T-helper 2 cell treated with Interferon-gamma antibody and Interleukin-4, amounts not matched to agents 5 μg/mL and 100 μg/mL, for 36 hours (primary cell): ENCODE data around the gene SCIN.
"Not testable (repeated sequence)": the region's sequence is repeated elsewhere in the genome, so short reads cannot be mapped to it uniquely, and the experiment has no call there.

Experiments
- DNase-seq: peaks from one replicate; pipeline ENCODE4 v3.0.0; 2021; ENCODE audit warnings: low spot score
- H3K27ac Mint-ChIP-seq: one replicate; pipeline ENCODE4 v1.8.0; 2021; ENCODE audit warnings: mild to moderate bottlenecking, mixed read lengths
- H3K27me3 Mint-ChIP-seq: one replicate; pipeline ENCODE4 v1.8.0; 2021; ENCODE audit warnings: low read depth, mixed read lengths
- H3K36me3 Mint-ChIP-seq: one replicate; pipeline ENCODE4 v1.8.0; 2021; ENCODE audit warnings: low read depth, mixed read lengths
- H3K4me1 Mint-ChIP-seq: one replicate; pipeline ENCODE4 v1.8.0; 2021; ENCODE audit warnings: low read depth, mixed read lengths
- H3K4me3 Mint-ChIP-seq: one replicate; pipeline ENCODE4 v1.8.0; 2022; ENCODE audit warnings: mild to moderate bottlenecking, moderate library complexity, mixed read lengths
- H3K9me3 Mint-ChIP-seq: one replicate; pipeline ENCODE4 v1.8.0; 2021; ENCODE audit warnings: mixed read lengths

Gene SCIN

GRCh38 chr7:12660423-12660822 is 89.9 kb downstream of the SCIN start:
- not testable (repeated sequence) for H3K4me1 Mint-ChIP-seq, H3K9me3 Mint-ChIP-seq, H3K27me3 Mint-ChIP-seq, DNase-seq, H3K27ac Mint-ChIP-seq, H3K36me3 Mint-ChIP-seq, H3K4me3 Mint-ChIP-seq

- DNase-seq, H3K27ac Mint-ChIP-seq, H3K36me3 Mint-ChIP-seq, H3K9me3 Mint-ChIP-seq, H3K4me3 Mint-ChIP-seq, H3K4me1 Mint-ChIP-seq, H3K27me3 Mint-ChIP-seq: not testable (repeated sequence)
Measured at GRCh38 chr7:12660986-12661385, 90.5 kb downstream of the SCIN start.

- no peak overlapping the region for H3K4me3 Mint-ChIP-seq
- H3K27me3 Mint-ChIP-seq, result no peaks in the 10 kb centered on the region
- no peak overlapping the region for H3K27ac Mint-ChIP-seq
- no peak for DNase-seq
- H3K4me1 Mint-ChIP-seq, result no peaks in the 10 kb centered on the region
- no peaks in the 10 kb centered on the region for H3K9me3 Mint-ChIP-seq
- no peaks in the 10 kb centered on the region for H3K36me3 Mint-ChIP-seq
Measured at GRCh38 chr7:12661581-12661980, 91.1 kb downstream of the SCIN start.

GRCh38 chr7:12670000-12670729 is 99.6 kb downstream of the SCIN start:
- Mint-ChIP-seq H3K27me3 (no peaks in the 10 kb centered on the region), H3K4me1 (peaks cover 3% of the 10 kb centered on the region), H3K27ac (no peak overlapping the region), H3K9me3 (no peaks in the 10 kb centered on the region), H3K36me3 (no peaks in the 10 kb centered on the region), H3K4me3 (no peak overlapping the region)
- no peak for DNase-seq

GRCh38 chr7:12670743-12671520 is 100.4 kb downstream of the SCIN start:
- H3K36me3 Mint-ChIP-seq, result no peaks in the 10 kb centered on the region
- no peaks in the 10 kb centered on the region for H3K9me3 Mint-ChIP-seq
- H3K27ac Mint-ChIP-seq, result no peak overlapping the region
- no peaks in the 10 kb centered on the region for H3K27me3 Mint-ChIP-seq
- H3K4me1 Mint-ChIP-seq, result peaks cover 6% of the 10 kb centered on the region
- no peak overlapping the region for H3K4me3 Mint-ChIP-seq
- DNase-seq, result no peak

- not testable (repeated sequence) for DNase-seq, H3K4me1 Mint-ChIP-seq, H3K36me3 Mint-ChIP-seq, H3K27ac Mint-ChIP-seq, H3K27me3 Mint-ChIP-seq, H3K9me3 Mint-ChIP-seq, H3K4me3 Mint-ChIP-seq
Measured at GRCh38 chr7:12673436-12673835, 102.9 kb downstream of the SCIN start.

- Mint-ChIP-seq H3K36me3 (no peaks in the 10 kb centered on the region), H3K4me3 (no peak overlapping the region), H3K4me1 (peaks cover 6% of the 10 kb centered on the region), H3K27me3 (peaks cover 2% of the 10 kb centered on the region), H3K27ac (no peak overlapping the region), H3K9me3 (no peaks in the 10 kb centered on the region)
- no peak for DNase-seq
Measured at GRCh38 chr7:12674053-12674452, 103.5 kb downstream of the SCIN start.

GRCh38 chr7:12674861-12675260 is 104.3 kb downstream of the SCIN start:
- Mint-ChIP-seq H3K4me3 (no peak overlapping the region), H3K9me3 (no peaks in the 10 kb centered on the region), H3K36me3 (no peaks in the 10 kb centered on the region), H3K27me3 (peaks cover 2% of the 10 kb centered on the region), H3K4me1 (peaks cover 6% of the 10 kb centered on the region), H3K27ac (no peak overlapping the region)
- DNase-seq, result peak; percentile 23

- H3K4me3 Mint-ChIP-seq, result no peak overlapping the region
- no peak for DNase-seq
- peaks cover 5% of the 10 kb centered on the region for H3K27me3 Mint-ChIP-seq
- peaks cover 18% of the 10 kb centered on the region for H3K4me1 Mint-ChIP-seq
- no peak overlapping the region for H3K27ac Mint-ChIP-seq
- no peaks in the 10 kb centered on the region for H3K9me3 Mint-ChIP-seq
- H3K36me3 Mint-ChIP-seq, result peaks cover 6% of the 10 kb centered on the region
Measured at GRCh38 chr7:12683678-12684585, 113.4 kb downstream of the SCIN start.

GRCh38 chr7:12684733-12685132 is 114.2 kb downstream of the SCIN start:
- H3K27me3 Mint-ChIP-seq, result peaks cover 5% of the 10 kb centered on the region
- H3K4me1 Mint-ChIP-seq, result peaks cover 25% of the 10 kb centered on the region
- H3K36me3 Mint-ChIP-seq, result peaks cover 8% of the 10 kb centered on the region
- H3K9me3 Mint-ChIP-seq, result no peaks in the 10 kb centered on the region
- no peak for DNase-seq
- H3K4me3 Mint-ChIP-seq, result no peak overlapping the region
- no peak overlapping the region for H3K27ac Mint-ChIP-seq

GRCh38 chr7:12685550-12685949 is 115.0 kb downstream of the SCIN start:
- Mint-ChIP-seq H3K9me3 (no peaks in the 10 kb centered on the region), H3K27ac (peak overlapping the region; percentile 86), H3K4me3 (peak overlapping the region; percentile 67), H3K27me3 (peaks cover 5% of the 10 kb centered on the region), H3K4me1 (peaks cover 28% of the 10 kb centered on the region), H3K36me3 (peaks cover 9% of the 10 kb centered on the region)
- peak; percentile 29 for DNase-seq

GRCh38 chr7:12686234-12686890 is 115.8 kb downstream of the SCIN start:
- Mint-ChIP-seq H3K27ac (peak overlapping the region; percentile 97), H3K4me1 (peaks cover 28% of the 10 kb centered on the region), H3K36me3 (peaks cover 9% of the 10 kb centered on the region), H3K27me3 (peaks cover 5% of the 10 kb centered on the region), H3K4me3 (peak overlapping the region; percentile 96), H3K9me3 (no peaks in the 10 kb centered on the region)
- peak; percentile 96 for DNase-seq

- Mint-ChIP-seq H3K9me3 (no peaks in the 10 kb centered on the region), H3K27ac (peak within 1 kb of the TSS; percentile 97), H3K36me3 (peaks cover 11% of the 10 kb centered on the region), H3K4me3 (peak within 1 kb of the TSS; percentile 96), H3K4me1 (peaks cover 30% of the 10 kb centered on the region), H3K27me3 (peaks cover 5% of the 10 kb centered on the region)
- DNase-seq, result peak; percentile 90
Measured at GRCh38 chr7:12686891-12687717, 116.6 kb downstream of the SCIN start, which contains the start of gene ARL4A. TSS of gene ARL4A (plus strand) at chr7:12687633. CDS start at chr7:12688255, 622 bp downstream.
